Left ventricle myocardium superior (tissue), 1 donor: ENCODE results near the gene BTBD17. TPM values are rescaled to one million over a fixed set of nuclear protein-coding genes. Genes with fewer than 3 reads are reported as not detected.
"Not testable (repeated sequence)": the region's sequence is repeated elsewhere in the genome, so short reads cannot be mapped to it uniquely, and the experiment has no call there.

Source experiments
- ATAC-seq: fragments of 200-7000 bp; cut with Tn5 transposase; one replicate; pipeline ENCODE4 v1.9.1; 2020; ENCODE audit warnings: mild to moderate bottlenecking, moderate library complexity
- DNase-seq: peaks from one replicate; pipeline ENCODE4 v3.0.0-alpha.2; 2020
- intact Hi-C: fragments of 100-400 bp; cut with micrococcal nuclease; formaldehyde crosslinking; loops from one replicate; pipeline ENCODE4 v1.11.0; 2022
- long read RNA-seq: library from polyadenylated mRNA; unstranded; transcript quantifications from one replicate; pipeline ENCODE4 v2.0.0, GENCODE V29; 2021
- total RNA-seq: library from RNA; stranded (reverse); fragmentation: NEBNext Ultra II Directional; extraction: Animal tissue kit (Norgen Biotek cat#: 25700); gene quantifications from one replicate; pipeline ENCODE4 v1.2.1, GENCODE V29; 2021
- donor health status: DM: no; HTN: yes; CAD: no; lungs with severe emphysema.

BTBD17 gene
- not detected for total RNA-seq
- long read RNA-seq, partial matches to known transcripts, result 0 of 1 reads
- long read RNA-seq, other reads (novel, unspliced or antisense), result 1 of 1 reads

- intact Hi-C loops, result no loop called here
- peak; percentile 80 for DNase-seq
These were observed at the start of gene BTBD17 for GRCh38 chr17:74361230-74362068. BTBD17 (minus strand) TSS chr17:74361868; CDS start chr17:74361819, 49 bp downstream.

GRCh38 chr17:74410001-74410443 lies 48.4 kb upstream of the BTBD17 start:
- intact Hi-C loops, result no loop called here
- ATAC-seq, result no peak
- DNase-seq, result no peak

More at GRCh38 chr17:74361230-74362068, at the start of gene BTBD17:
- ATAC-seq, result peak; percentile 86

- DNase-seq, result no peak
These were observed 47.1 kb upstream of the BTBD17 start for GRCh38 chr17:74408815-74409214.

GRCh38 chr17:74408262-74408661 lies 46.6 kb upstream of the BTBD17 start:
- ATAC-seq (peak; percentile 31), DNase-seq (no peak)
- intact Hi-C loops, result no loop called here

More at GRCh38 chr17:74408815-74409214, 47.1 kb upstream of the BTBD17 start:
- ATAC-seq, result no peak
- intact Hi-C loops, result no loop called here

GRCh38 chr17:74407384-74407783 lies 45.7 kb upstream of the BTBD17 start:
- ATAC-seq, result no peak
- intact Hi-C loops, result no loop called here
- no peak for DNase-seq

GRCh38 chr17:74405311-74405710 lies 43.6 kb upstream of the BTBD17 start:
- intact Hi-C loops, ATAC-seq, DNase-seq: not testable (repeated sequence)

- no peak for DNase-seq
- ATAC-seq, result no peak
- intact Hi-C loops, result no loop called here
These were observed 43.1 kb upstream of the BTBD17 start for GRCh38 chr17:74404789-74405188.

GRCh38 chr17:74404218-74404617 lies 42.5 kb upstream of the BTBD17 start:
- ATAC-seq (no peak), DNase-seq (no peak)
- intact Hi-C loops, result no loop called here

GRCh38 chr17:74403512-74404137 lies 42.0 kb upstream of the BTBD17 start:
- intact Hi-C loops, result no loop called here
- no peak for DNase-seq
- ATAC-seq, result no peak

- ATAC-seq (no peak), DNase-seq (no peak)
- intact Hi-C loops, result no loop called here
These were observed 40.4 kb upstream of the BTBD17 start for GRCh38 chr17:74402048-74402447.

- DNase-seq (no peak), ATAC-seq (no peak)
- intact Hi-C loops, result no loop called here
These were observed 34.9 kb upstream of the BTBD17 start for GRCh38 chr17:74396567-74396966.

- DNase-seq (no peak), ATAC-seq (no peak)
- intact Hi-C loops, result no loop called here
These were observed 33.3 kb upstream of the BTBD17 start for GRCh38 chr17:74394977-74395376.

- ATAC-seq (no peak), DNase-seq (no peak)
- intact Hi-C loops, result no loop called here
These were observed 32.7 kb upstream of the BTBD17 start for GRCh38 chr17:74394275-74394950.

- DNase-seq (no peak), ATAC-seq (no peak)
- intact Hi-C loops, result no loop called here
These were observed 31.8 kb upstream of the BTBD17 start for GRCh38 chr17:74393346-74393942.

GRCh38 chr17:74392848-74393247 lies 31.2 kb upstream of the BTBD17 start:
- ATAC-seq (no peak), DNase-seq (no peak)
- intact Hi-C loops, result no loop called here

- no peak for ATAC-seq
- DNase-seq, result no peak
- intact Hi-C loops, result no loop called here
These were observed 30.1 kb upstream of the BTBD17 start for GRCh38 chr17:74391771-74392170.

GRCh38 chr17:74390680-74391653 lies 29.3 kb upstream of the BTBD17 start:
- DNase-seq (no peak), ATAC-seq (no peak)

GRCh38 chr17:74389937-74390679 lies 28.4 kb upstream of the BTBD17 start:
- intact Hi-C loops, result no loop called here
- DNase-seq, result no peak
- ATAC-seq, result no peak

More at GRCh38 chr17:74390680-74391653, 29.3 kb upstream of the BTBD17 start:
- intact Hi-C loops, result no loop called here
